ENCODE measurements around the gene AOPEP. TPM values are rescaled to one million over a fixed set of nuclear protein-coding genes. Genes with fewer than 3 reads are reported as not detected.

Gene AOPEP
- total RNA-seq, 2 experiments from 2014 or later = 13.5 to 17.0 TPM

DNA sequence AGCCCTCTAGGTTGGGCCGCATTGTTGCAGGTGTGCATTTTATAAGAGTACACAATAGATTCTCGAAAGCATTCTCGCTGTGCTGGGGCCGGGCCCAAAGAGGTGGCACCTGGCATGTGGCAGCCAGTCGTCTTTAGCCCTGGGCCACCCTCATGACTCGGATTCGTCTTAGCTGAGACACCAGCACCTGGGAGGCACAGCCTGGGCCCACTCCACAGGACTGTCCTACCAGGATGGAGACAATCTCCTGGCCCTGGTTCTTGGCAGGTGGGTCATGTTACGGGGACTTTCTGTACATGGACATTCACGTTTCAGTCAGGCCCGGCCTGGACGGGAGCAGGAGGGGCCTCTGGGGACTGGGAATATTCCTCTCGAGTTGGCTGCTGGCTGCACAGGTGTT is 378.5 kb downstream of the AOPEP start:
- DNase-seq = no peak
- Mint-ChIP-seq H3K36me3 (ENCODE audit: low read depth) (no peaks in the 10 kb centered on the region), H3K4me1 (no peaks in the 10 kb centered on the region), H3K27me3 (no peaks in the 10 kb centered on the region), H3K9me3 (no peaks in the 10 kb centered on the region), H3K4me3 (no peak overlapping the region), H3K27ac (no peak overlapping the region)
- ChIA-PET POLR2A (no interaction called here), CTCF (no interaction called here)

DNA sequence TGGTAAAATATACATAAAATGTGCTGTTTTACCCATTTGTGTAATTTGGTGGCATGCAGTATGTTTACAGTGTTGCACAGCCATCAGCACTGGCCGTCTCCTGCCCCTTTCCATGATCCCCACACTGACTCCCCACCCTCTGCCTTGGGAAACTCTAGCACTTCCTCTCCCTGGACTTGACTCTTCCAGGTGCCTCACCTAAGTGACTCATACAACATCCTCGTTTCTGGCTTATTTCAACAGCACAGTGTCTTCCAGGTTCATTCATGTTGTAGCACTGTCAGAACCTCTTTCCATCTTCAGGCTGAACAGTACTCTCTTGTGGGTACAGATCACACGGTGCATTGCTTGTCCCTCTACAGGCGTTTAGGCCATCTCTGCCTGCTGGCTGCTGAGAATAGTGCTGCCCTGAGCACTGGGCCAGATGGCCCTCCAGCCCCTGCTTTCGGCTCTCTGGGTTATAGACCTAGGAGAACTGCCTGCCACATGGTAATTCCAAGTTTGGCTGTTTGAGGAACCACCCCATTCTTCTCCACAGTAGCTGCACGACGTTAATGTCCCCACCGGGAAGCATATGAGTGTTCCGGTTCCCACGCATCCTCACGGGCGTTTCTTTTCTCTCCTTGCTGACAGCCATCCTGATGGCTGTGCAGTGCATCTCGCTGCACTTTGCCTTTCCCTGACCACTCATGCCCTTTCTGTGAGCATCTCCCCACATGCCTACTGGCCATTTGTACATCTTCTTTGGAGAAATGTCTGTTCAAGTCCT is 379.2 kb downstream of the AOPEP start:
- ChIA-PET CTCF (no interaction called here), POLR2A (no interaction called here)
- Mint-ChIP-seq H3K27me3 (no peaks in the 10 kb centered on the region), H3K9me3 (no peaks in the 10 kb centered on the region), H3K27ac (no peak overlapping the region), H3K4me3 (no peak overlapping the region), H3K36me3 (ENCODE audit: low read depth) (no peaks in the 10 kb centered on the region), H3K4me1 (no peaks in the 10 kb centered on the region)
- no peak for DNase-seq

DNA sequence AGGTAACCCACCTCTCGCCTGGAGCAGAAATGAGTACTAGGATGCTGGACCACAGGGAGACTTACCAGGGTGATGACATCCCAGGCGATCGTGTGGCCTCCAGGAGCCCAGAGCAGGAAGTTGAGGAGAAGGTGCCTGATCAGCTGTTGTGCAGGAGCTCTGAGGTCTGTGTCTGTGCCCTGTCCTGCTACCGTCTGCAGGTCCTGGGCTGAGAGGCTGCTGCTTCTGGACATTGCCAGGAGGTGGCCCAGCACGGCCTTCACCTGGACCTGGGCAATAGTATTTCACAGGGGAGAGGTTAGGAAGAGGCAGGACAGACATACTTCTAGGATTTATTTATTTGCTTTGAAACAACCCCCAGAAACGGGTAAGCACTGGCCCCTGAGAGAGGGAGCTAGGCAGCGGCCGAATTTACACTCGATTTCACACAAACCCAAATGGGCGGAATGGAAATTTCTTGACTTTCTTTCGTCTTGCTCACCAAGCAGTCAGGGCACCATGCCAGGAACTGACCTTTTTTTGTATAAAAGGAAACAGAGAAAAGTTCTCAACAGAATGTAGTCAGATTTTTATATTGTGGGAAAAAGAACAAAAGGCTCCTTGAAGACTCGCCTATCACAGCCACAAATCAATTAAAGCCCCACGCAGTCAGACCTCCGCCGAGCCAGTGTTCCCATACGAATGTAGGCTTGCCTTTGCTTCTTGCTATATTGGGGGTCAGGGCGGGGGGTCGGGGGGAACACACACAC is 380.7 kb downstream of the AOPEP start:
- no peaks in the 10 kb centered on the region for H3K36me3 Mint-ChIP-seq (ENCODE audit: low read depth)
- no peaks in the 10 kb centered on the region for H3K4me1 Mint-ChIP-seq
- no peaks in the 10 kb centered on the region for H3K27me3 Mint-ChIP-seq
- no peak overlapping the region for H3K27ac Mint-ChIP-seq
- ChIA-PET CTCF (interaction anchor here (2.6 kb wide), 1 partner anchor 24 kb away, joined by 6 read pairs; no protein-coding TSS in a partner anchor), POLR2A (no interaction called here)
- H3K9me3 Mint-ChIP-seq = no peaks in the 10 kb centered on the region
- no peak for DNase-seq
- H3K4me3 Mint-ChIP-seq = no peak overlapping the region

DNA sequence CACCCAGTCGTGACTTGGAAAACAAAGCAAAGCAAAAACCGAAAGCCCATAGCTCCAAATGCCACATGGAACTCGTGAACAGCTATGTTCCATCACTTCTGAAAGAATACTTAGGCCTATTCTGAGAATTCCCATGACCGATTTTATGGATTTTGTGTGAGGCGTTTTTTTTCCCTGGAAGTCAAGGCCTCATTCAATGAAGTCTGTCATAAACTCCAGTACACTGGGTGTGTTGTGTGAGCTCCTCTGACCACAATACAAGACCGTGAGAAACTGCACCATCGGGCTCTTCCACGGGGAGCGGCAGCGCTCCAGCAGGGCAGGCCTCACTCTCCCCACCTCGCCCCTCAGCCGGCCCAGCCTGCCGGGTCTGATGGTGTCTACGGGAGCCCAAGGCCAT is 381.5 kb downstream of the AOPEP start:
- ChIA-PET CTCF (interaction anchor here (2.6 kb wide), 1 partner anchor 23 kb away, joined by 6 read pairs; no protein-coding TSS in a partner anchor), POLR2A (no interaction called here)
- Mint-ChIP-seq H3K9me3 (no peaks in the 10 kb centered on the region), H3K27ac (no peak overlapping the region), H3K36me3 (ENCODE audit: low read depth) (no peaks in the 10 kb centered on the region), H3K27me3 (no peaks in the 10 kb centered on the region), H3K4me3 (no peak overlapping the region), H3K4me1 (no peaks in the 10 kb centered on the region)
- DNase-seq = no peak

DNA sequence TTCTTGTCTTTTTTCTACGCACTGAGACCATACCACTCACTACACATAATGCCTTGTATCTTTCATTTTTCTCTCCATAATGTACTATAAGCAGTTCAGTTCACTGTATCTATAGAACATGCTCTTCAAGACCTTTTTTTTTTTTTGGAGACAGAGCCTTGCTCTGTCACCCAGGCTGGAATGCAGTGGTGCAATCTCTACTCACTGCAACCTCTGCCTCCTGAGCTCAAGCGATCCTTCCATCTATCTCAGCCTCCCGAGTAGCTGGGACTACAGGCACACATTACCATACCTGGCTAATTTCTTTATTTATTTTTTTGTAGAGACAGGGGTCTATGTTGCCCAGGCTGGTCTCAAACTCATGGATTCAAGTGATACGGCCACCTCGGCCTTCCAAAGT is 382.3 kb downstream of the AOPEP start:
- ChIA-PET CTCF (interaction anchor here (2.6 kb wide), 1 partner anchor 23 kb away, joined by 6 read pairs; no protein-coding TSS in a partner anchor), POLR2A (no interaction called here)
- no peak for DNase-seq
- H3K9me3 Mint-ChIP-seq = no peaks in the 10 kb centered on the region
- no peaks in the 10 kb centered on the region for H3K27me3 Mint-ChIP-seq
- no peak overlapping the region for H3K27ac Mint-ChIP-seq
- H3K36me3 Mint-ChIP-seq (ENCODE audit: low read depth) = no peaks in the 10 kb centered on the region
- H3K4me1 Mint-ChIP-seq = no peaks in the 10 kb centered on the region
- no peak overlapping the region for H3K4me3 Mint-ChIP-seq

DNA sequence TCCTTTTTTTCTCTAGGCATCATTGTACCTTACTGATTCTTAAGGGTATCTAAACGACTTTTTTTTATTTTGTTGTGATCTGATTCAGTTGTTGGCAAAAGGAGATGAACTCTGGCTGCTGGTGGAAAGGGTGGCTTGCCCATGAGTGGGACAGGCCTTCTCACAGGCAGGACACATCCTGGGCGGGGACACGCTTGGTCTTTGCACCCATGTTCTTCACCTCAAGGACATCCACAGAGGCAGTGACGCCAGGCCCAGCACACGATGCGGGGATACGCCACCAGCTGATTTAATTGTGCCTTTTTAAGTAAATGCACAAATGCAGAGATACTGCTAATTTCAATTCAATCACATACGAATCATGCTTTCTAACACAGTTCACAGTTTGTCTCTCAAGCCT is 383.0 kb downstream of the AOPEP start:
- Mint-ChIP-seq H3K36me3 (ENCODE audit: low read depth) (no peaks in the 10 kb centered on the region), H3K9me3 (no peaks in the 10 kb centered on the region), H3K27me3 (no peaks in the 10 kb centered on the region), H3K4me1 (no peaks in the 10 kb centered on the region), H3K27ac (no peak overlapping the region), H3K4me3 (no peak overlapping the region)
- CTCF ChIA-PET = interaction anchor here (0.6 to 2.6 kb wide), 3 partner anchors 22 to 507 kb away, joined by 3 to 6 read pairs (median 3); no protein-coding TSS in a partner anchor
- DNase-seq = no peak
- POLR2A ChIA-PET = no interaction called here

DNA sequence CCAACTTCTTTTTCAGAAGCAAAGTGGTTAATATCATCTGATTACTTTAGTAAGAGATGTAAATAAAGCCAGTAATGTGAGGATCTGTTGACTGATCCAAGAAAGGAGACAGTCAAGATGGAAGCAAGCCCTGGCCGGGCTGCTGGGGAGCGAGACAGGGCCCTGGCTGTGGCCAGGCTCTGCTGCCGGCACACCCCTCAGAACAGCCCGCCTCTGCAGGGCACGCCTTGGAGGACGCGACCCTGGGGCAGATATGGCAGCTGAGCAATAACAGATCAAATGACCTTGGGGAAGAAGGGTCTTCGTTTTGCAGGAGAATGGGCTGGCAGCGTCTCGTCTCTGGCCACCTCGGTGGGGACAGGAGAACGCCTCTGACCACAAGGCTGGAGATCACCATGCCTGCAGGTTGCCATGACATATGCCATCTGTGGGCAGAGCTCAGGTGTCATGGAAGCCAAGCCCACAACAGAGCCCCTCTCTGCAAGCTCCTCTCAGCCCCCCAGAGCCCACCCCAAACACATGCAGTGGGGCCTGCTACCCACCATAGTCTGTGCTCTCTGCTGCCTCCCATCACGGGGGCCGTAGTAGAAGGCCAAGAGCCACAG is 384.5 kb downstream of the AOPEP start:
- no peak for DNase-seq
- no peak overlapping the region for H3K27ac Mint-ChIP-seq
- CTCF ChIA-PET = interaction anchor here (1.0 kb wide), 1 partner anchor 17 kb away, joined by 3 read pairs; no protein-coding TSS in a partner anchor

DNA sequence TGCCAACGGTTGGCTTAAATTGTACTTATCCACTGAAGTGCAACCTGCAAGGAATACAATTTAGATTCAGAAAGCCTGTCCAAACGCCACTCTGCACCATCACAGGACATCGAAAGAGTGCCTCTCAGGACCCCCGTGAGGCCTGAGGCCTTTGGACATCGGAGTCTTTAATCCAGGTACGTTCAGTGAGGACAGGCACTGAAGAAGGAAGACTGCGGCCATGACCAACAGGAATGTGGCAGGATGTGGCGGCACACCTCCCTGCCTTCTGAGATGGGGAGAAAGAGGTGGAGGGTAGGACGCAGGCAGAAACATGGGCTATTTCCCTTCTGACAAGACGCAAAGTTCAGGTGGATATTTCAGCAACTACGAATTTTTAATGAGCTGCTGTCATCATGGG is 385.2 kb downstream of the AOPEP start:
- H3K27ac Mint-ChIP-seq = no peak overlapping the region
- ChIA-PET POLR2A (no interaction called here), CTCF (no interaction called here)
- no peak overlapping the region for H3K4me3 Mint-ChIP-seq
- no peaks in the 10 kb centered on the region for H3K27me3 Mint-ChIP-seq
- no peaks in the 10 kb centered on the region for H3K9me3 Mint-ChIP-seq
- peaks cover under 1% of the 10 kb centered on the region for H3K4me1 Mint-ChIP-seq
- no peak for DNase-seq
- H3K36me3 Mint-ChIP-seq (ENCODE audit: low read depth) = no peaks in the 10 kb centered on the region

More for the DNA sequence above, 384.5 kb downstream of the AOPEP start:
- Mint-ChIP-seq H3K36me3 (ENCODE audit: low read depth) (no peaks in the 10 kb centered on the region), H3K9me3 (no peaks in the 10 kb centered on the region), H3K4me3 (no peak overlapping the region), H3K27me3 (no peaks in the 10 kb centered on the region), H3K4me1 (no peaks in the 10 kb centered on the region)
- POLR2A ChIA-PET = interaction anchor here (0.7 kb wide), 1 partner anchor 331 kb away, joined by 3 read pairs; no protein-coding TSS in a partner anchor

DNA sequence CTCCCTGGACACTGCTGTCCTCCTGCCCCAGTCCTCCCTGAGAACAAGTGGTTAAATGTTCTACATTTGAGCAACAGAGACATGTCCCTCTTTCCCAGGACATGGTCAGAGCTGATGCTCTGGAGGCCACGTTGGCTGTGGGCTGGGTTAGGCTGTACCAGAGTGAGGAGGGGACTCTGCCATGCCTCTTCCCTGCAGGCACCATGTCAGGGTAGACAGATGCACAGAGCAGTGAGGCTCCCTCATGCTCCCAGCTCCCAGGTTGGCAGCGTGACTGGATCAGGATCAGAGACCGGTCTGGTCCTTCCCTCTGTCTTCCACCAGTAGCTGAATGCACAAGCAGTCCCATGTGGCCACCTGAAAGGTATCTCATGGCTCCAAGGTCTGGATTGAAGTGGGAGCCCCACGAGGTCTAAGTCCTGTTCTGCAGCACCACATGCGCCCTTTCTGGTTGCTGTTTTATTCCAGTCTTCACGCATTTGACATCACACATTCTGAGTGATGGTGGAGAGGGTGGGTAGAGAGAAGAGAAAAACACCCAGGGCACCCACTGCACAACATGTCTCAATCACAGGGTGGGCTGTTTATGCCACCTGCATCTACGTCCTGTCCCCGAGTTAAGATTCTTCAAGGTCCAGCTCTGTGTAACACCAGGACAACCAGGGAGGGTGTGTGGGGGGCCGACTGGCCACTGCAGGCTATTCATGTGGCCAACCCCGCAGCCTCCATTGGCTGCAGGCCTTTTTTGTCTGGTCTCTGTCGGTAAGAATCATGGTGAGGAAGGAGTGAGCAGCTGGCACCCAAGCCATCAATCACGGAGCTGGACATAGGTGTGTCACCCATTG is 386.2 kb downstream of the AOPEP start:
- POLR2A ChIA-PET = no interaction called here
- Mint-ChIP-seq H3K4me3 (no peak overlapping the region), H3K27ac (no peak overlapping the region), H3K4me1 (peaks cover 2% of the 10 kb centered on the region), H3K9me3 (no peaks in the 10 kb centered on the region), H3K27me3 (no peaks in the 10 kb centered on the region), H3K36me3 (ENCODE audit: low read depth) (no peaks in the 10 kb centered on the region)
- DNase-seq = no peak
- CTCF ChIA-PET = no interaction called here

DNA sequence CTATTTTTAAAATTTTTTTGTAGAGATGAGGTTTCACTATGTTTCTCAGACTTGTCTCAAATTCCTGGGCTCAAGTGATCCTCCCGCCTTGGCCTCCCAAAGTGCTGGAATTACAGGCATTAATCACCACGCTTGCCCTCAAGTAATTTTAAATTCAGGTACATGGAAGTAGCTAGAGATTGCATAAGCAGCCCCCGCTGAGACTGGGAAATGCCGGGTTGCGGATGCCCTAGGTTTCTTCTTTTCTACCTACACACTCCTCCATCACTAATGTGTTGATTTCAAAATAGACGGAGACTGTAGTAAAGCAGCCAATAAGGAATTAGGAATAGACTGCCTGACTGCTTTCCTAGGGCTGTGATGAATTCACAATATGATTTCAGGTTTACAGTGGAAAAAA is 388.6 kb downstream of the AOPEP start:
- Mint-ChIP-seq H3K4me1 (peaks cover 2% of the 10 kb centered on the region), H3K36me3 (ENCODE audit: low read depth) (no peaks in the 10 kb centered on the region), H3K27ac (no peak overlapping the region), H3K27me3 (no peaks in the 10 kb centered on the region), H3K9me3 (no peaks in the 10 kb centered on the region), H3K4me3 (no peak overlapping the region)
- no peak for DNase-seq
- CTCF ChIA-PET = interaction anchor here (0.9 to 1.9 kb wide), 4 partner anchors 9 to 445 kb away, joined by 3 to 11 read pairs (median 5); no protein-coding TSS in a partner anchor
- POLR2A ChIA-PET = no interaction called here

DNA sequence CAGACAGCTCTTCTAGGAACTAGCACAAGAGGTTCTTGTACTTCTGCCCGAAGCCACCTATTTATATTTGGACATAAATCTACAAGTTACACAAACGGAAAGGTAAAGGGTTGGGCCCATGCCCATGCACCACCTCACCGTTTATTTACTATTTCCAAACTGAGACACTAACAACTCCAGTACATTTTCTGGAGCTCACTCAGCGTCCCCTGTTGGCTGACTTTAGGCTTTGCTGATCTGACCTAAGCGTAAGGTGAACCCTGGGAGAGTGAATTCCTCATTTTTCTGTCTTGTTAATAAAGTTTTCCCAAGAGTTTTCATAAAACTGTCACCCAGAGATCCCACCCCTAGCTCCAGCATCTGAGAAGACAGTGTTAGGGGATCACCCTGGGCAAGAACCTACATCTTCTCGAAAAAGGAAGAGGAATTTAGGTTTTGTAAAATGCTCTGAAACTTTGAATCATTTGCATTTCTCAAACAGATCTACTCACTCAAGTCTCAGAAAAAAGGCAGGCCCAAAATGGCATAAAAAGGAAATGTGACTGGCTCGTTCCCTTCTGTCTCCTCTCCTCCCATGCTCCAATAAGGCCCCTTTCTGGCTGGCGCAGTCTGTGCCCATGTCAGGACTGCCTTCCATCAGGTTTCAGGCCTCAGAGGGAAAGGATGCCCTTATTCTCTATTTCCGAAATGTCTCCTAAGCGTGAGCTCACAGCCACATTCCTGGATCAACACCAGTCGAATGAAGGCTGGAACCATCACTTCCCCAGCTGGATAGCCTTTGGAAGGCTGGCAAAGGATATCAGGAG is 389.7 kb downstream of the AOPEP start:
- CTCF ChIA-PET = interaction anchor here (0.9 to 1.9 kb wide), 3 partner anchors 11 to 447 kb away, joined by 3 to 11 read pairs (median 7); no protein-coding TSS in a partner anchor
- H3K4me1 Mint-ChIP-seq = peaks cover 2% of the 10 kb centered on the region
- DNase-seq = no peak
- no peak overlapping the region for H3K27ac Mint-ChIP-seq
- POLR2A ChIA-PET = no interaction called here
- no peaks in the 10 kb centered on the region for H3K27me3 Mint-ChIP-seq
- H3K4me3 Mint-ChIP-seq = no peak overlapping the region
- no peaks in the 10 kb centered on the region for H3K9me3 Mint-ChIP-seq
- H3K36me3 Mint-ChIP-seq (ENCODE audit: low read depth) = no peaks in the 10 kb centered on the region

DNA sequence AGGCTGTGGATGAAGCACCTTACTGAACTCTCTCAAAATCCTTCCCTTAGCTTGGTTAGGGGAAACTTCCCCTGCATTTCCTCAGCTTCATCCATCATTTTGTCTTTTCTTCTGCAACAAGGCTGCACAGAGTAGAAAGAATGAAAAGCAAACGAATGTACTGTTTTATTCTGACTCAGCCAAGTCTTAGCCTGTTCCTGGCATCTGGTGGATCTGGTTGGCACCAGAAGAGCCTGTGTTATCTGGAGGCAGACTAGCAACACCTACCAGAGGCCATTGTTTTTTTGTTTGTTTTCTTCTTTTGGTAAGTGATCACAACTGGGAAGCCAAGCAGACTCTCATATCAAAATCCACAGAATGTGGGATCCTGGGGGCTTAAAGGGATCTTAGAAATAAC is 390.3 kb downstream of the AOPEP start:
- H3K9me3 Mint-ChIP-seq = no peaks in the 10 kb centered on the region
- no peaks in the 10 kb centered on the region for H3K36me3 Mint-ChIP-seq (ENCODE audit: low read depth)
- H3K4me3 Mint-ChIP-seq = no peak overlapping the region
- POLR2A ChIA-PET = no interaction called here
- no peaks in the 10 kb centered on the region for H3K27me3 Mint-ChIP-seq
- DNase-seq = no peak
- CTCF ChIA-PET = interaction anchor here (1.9 kb wide), 1 partner anchor 11 kb away, joined by 11 read pairs; no protein-coding TSS in a partner anchor
- H3K4me1 Mint-ChIP-seq = peaks cover 2% of the 10 kb centered on the region
- peak overlapping the region; percentile 7 for H3K27ac Mint-ChIP-seq

Data from activated CD4-positive, alpha-beta memory T cell treated with anti-CD3 and anti-CD28 coated beads, Interleukin-2, amount 10 ng/mL, durations not matched to agents 7 days and 5 days (primary cell).